Astrocyte of the cerebellum (primary cell): ENCODE results near the gene ANP32A.

Experiments
- DNase-seq: peaks from one replicate; pipeline ENCODE4 v3.0.0-alpha.2; 2011; ENCODE audit warnings: low read depth
- H3K4me3 ChIP-seq: 2 replicates; pipeline ENCODE4 v1.5.1; 2011; ENCODE audit warnings: mild to moderate bottlenecking, low read depth, low read length, moderate library complexity
- CTCF ChIP-seq: IDR thresholded peaks from 2 replicates; pipeline ENCODE4 v1.5.1; 2012; ENCODE audit warnings: low read length, low read depth, moderate library complexity, mild to moderate bottlenecking; ENCODE audit errors: missing control alignments
- in situ Hi-C: cut with HindIII; loops from 2 replicates; pipeline ENCODE4 v1.10.0; 2017; ENCODE audit warnings: low sequenced_read_pairs

Gene ANP32A

GRCh38 chr15:68801572-68802148 is 19.0 kb downstream of the ANP32A start:
- no peak overlapping the region for H3K4me3 ChIP-seq
- TF ChIP-seq CTCF: no peak
- DNase-seq: no peak
- in situ Hi-C loops: no loop called here

DNA sequence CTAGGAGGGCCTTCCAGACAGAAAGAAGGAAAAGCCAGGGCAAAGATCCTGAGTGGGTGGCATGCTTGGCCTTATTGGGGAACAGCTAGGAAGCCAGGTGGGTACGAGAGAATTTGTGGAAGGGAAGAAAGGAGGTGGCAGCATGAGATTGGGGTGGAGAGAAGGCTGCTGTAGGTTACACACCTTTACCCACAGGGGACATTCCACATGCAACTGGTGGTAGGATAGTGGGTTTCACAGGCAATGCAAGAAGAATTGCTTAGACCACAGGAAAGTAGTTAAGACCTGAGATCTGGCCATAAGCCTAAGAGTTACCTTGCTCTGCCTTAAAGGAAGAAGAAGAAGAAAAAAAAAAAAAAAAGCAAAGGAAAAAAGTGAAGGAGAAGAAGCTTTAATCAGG is 19.8 kb downstream of the ANP32A start:
- DNase-seq: no peak
- H3K4me3 ChIP-seq: no peak overlapping the region
- in situ Hi-C loops: no loop called here
- TF ChIP-seq CTCF: no peak

- no peak overlapping the region for H3K4me3 ChIP-seq
- TF ChIP-seq CTCF: no peak
- in situ Hi-C loops: no loop called here
- DNase-seq: no peak
These were observed 22.2 kb downstream of the ANP32A start for GRCh38 chr15:68798346-68799094.

- H3K4me3 ChIP-seq: no peak overlapping the region
- in situ Hi-C loops: no loop called here
- DNase-seq: no peak
- TF ChIP-seq CTCF: no peak
These were observed 22.9 kb downstream of the ANP32A start for GRCh38 chr15:68797599-68798345.

- DNase-seq: no peak
- in situ Hi-C loops: no loop called here
- TF ChIP-seq CTCF: no peak
- no peak overlapping the region for H3K4me3 ChIP-seq
These were observed 23.5 kb downstream of the ANP32A start for GRCh38 chr15:68797191-68797590.

GRCh38 chr15:68796576-68796975 is 24.1 kb downstream of the ANP32A start:
- no peak overlapping the region for H3K4me3 ChIP-seq
- no peak for DNase-seq
- no peak for TF ChIP-seq CTCF
- in situ Hi-C loops: no loop called here
